Glutamatergic neuron (in vitro differentiated cells): Measurements from ENCODE around the gene TGFB2. TPM values are rescaled to one million over a fixed set of nuclear protein-coding genes. Genes with fewer than 3 reads are reported as not detected.

Source experiments
- DNase-seq: peaks from one replicate; pipeline ENCODE4 v3.0.0; 2022
- H3K27ac Mint-ChIP-seq: one replicate; pipeline ENCODE4 v1.8.0; 2020; ENCODE audit warnings: mild to moderate bottlenecking, mixed read lengths, inconsistent platforms; ENCODE audit not compliant: unreplicated experiment
- H3K27me3 Mint-ChIP-seq: one replicate; pipeline ENCODE4 v1.8.0; 2020; ENCODE audit warnings: mild to moderate bottlenecking, moderate library complexity, mixed read lengths, inconsistent platforms; ENCODE audit not compliant: unreplicated experiment
- H3K36me3 Mint-ChIP-seq: one replicate; pipeline ENCODE4 v1.8.0; 2020; ENCODE audit warnings: mild to moderate bottlenecking, mixed read lengths, inconsistent platforms; ENCODE audit not compliant: unreplicated experiment
- H3K4me1 Mint-ChIP-seq: one replicate; pipeline ENCODE4 v1.8.0; 2020; ENCODE audit warnings: mild to moderate bottlenecking, low read depth, mixed read lengths, inconsistent platforms; ENCODE audit not compliant: unreplicated experiment
- H3K4me3 Mint-ChIP-seq: one replicate; pipeline ENCODE4 v1.8.0; 2020; ENCODE audit warnings: mild to moderate bottlenecking, mixed read lengths, inconsistent platforms; ENCODE audit not compliant: unreplicated experiment
- H3K9me3 Mint-ChIP-seq: one replicate; pipeline ENCODE4 v1.8.0; 2020; ENCODE audit warnings: mild to moderate bottlenecking, moderate library complexity, mixed read lengths, inconsistent platforms; ENCODE audit not compliant: unreplicated experiment
- long read RNA-seq: library from polyadenylated mRNA; unstranded; transcript quantifications from one replicate; pipeline ENCODE4 v2.0.0, GENCODE V29; 2020; ENCODE audit not compliant: unreplicated experiment
- total RNA-seq: library from RNA; stranded (reverse); fragmentation: NEBNext Ultra II Directional; extraction: Animal tissue kit (Norgen Biotek cat#: 25700); gene quantifications from one replicate; pipeline ENCODE4 v1.2.1, GENCODE V29; 2021; ENCODE audit not compliant: unreplicated experiment
- TF ChIP-seq, protein P1 (sequence below): fragments of 200-600 bp; sonication (generic); IDR thresholded peaks from one replicate; pipeline ENCODE4 v1.5.0; 2021; ENCODE audit not compliant: partially characterized antibody, unreplicated experiment

Gene TGFB2
- 2.0 TPM for total RNA-seq
- long read RNA-seq = 0 reads

DNA sequence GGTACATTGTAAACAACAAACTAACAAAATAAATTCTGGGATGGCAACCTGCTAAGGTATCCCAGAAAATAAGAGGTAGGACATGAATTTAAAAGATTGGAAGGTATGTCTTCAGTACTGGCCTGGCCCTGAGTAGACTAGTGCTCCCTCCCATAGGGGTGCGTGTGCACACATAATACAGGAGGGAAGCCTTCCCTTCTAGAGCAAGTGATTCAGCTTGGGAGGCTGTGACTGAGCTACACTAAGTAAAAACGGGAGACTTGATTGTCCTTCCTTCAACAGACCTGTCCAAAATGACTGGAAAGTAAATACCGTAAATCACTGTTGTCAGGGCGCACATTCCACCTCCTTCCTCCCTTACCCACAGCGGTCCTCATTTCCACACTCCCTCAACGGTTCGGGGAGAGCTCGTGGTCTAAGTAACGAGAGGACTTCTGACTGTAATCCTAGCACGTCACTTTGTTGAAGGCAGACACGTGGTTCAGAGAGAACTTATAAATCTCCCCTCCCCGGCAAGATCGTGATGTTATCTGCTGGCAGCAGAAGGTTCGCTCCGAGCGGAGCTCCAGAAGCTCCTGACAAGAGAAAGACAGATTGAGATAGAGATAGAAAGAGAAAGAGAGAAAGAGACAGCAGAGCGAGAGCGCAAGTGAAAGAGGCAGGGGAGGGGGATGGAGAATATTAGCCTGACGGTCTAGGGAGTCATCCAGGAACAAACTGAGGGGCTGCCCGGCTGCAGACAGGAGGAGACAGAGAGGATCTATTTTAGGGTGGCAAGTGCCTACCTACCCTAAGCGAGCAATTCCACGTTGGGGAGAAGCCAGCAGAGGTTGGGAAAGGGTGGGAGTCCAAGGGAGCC, at the start of gene TGFB2:
Gene TGFB2, plus strand, starts transcription at position 523 of the 859 bp plus-strand sequence. CDS start 1,366 bp downstream, outside the sequence.
- Mint-ChIP-seq H3K4me1 (peaks cover 10% of the 10 kb centered on the region), H3K9me3 (peaks cover 7% of the 10 kb centered on the region), H3K4me3 (peak within 1 kb of the TSS; percentile 84), H3K27me3 (peaks cover 6% of the 10 kb centered on the region), H3K27ac (peak within 1 kb of the TSS; percentile 76), H3K36me3 (no peaks in the 10 kb centered on the region)
- TF ChIP-seq, protein P1, sequence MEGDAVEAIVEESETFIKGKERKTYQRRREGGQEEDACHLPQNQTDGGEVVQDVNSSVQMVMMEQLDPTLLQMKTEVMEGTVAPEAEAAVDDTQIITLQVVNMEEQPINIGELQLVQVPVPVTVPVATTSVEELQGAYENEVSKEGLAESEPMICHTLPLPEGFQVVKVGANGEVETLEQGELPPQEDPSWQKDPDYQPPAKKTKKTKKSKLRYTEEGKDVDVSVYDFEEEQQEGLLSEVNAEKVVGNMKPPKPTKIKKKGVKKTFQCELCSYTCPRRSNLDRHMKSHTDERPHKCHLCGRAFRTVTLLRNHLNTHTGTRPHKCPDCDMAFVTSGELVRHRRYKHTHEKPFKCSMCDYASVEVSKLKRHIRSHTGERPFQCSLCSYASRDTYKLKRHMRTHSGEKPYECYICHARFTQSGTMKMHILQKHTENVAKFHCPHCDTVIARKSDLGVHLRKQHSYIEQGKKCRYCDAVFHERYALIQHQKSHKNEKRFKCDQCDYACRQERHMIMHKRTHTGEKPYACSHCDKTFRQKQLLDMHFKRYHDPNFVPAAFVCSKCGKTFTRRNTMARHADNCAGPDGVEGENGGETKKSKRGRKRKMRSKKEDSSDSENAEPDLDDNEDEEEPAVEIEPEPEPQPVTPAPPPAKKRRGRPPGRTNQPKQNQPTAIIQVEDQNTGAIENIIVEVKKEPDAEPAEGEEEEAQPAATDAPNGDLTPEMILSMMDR = no peak
- no peak for DNase-seq

DNA sequence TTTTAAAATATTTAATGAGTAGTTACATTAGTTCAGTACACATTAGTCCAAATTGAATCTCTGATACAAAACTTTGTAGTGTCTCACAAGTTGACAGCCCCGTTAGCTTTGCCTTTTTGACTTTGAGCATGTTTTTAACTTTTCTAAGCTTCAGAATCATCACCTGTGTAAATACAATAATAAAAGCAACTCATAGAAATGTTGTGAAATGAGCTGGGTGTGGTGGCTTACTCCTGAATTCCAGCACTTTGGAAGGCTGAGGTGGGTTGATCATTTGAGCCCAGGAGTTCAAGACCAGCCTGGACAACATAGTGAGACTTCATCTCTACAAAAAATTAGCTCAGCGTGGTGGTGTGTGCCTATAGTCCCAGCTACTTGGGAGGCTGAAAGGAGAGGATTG, 49.0 kb upstream of the TGFB2 start:
- TF ChIP-seq, protein P1 = no peak
- no peak overlapping the region for H3K4me3 Mint-ChIP-seq
- H3K36me3 Mint-ChIP-seq = no peaks in the 10 kb centered on the region
- H3K4me1 Mint-ChIP-seq = peaks cover 17% of the 10 kb centered on the region
- no peak for DNase-seq
- no peaks in the 10 kb centered on the region for H3K27me3 Mint-ChIP-seq
- H3K9me3 Mint-ChIP-seq = no peaks in the 10 kb centered on the region
- H3K27ac Mint-ChIP-seq = no peak overlapping the region

DNA sequence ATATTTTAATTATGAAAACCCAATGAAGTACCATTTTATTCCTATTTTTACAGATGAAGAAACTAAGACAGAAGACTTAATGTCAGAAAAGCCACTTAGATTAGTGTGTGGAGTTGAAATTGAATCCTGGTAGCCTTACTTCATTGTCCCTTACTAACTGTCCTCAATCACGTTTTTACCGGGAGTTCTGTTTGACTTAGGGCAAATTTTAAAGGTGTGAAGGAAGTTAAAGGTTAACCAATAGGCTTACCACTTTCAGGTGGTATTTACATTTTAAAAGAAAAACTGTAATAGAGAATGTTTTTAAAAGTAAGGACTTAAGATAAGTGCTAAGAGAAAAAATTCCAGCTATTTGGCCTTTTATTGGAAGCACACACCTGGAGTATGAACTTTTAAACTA, 47.7 kb upstream of the TGFB2 start:
- TF ChIP-seq, protein P1 = no peak
- H3K27me3 Mint-ChIP-seq = no peaks in the 10 kb centered on the region
- no peak overlapping the region for H3K27ac Mint-ChIP-seq
- H3K36me3 Mint-ChIP-seq = no peaks in the 10 kb centered on the region
- H3K9me3 Mint-ChIP-seq = no peaks in the 10 kb centered on the region
- DNase-seq = no peak
- no peak overlapping the region for H3K4me3 Mint-ChIP-seq
- peaks cover 25% of the 10 kb centered on the region for H3K4me1 Mint-ChIP-seq

DNA sequence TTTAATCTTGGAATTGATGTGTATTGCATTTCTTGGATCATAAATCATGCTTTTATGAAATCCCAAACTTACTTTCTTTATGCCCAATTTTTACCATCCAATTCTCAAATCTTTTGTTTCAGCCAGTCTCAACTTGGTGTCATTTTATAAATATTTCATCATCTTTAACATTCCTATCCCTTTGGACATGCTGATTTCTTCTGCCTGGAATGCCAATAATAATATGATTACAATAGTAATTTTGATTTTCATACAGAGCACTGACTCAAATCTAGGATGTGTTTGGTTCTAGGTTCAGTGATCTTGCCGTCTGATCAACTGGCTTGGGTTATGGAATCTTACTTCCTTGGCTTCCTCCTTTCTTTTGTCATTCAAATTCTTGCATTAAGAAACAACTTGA, 47.3 kb upstream of the TGFB2 start:
- TF ChIP-seq, protein P1 = no peak
- Mint-ChIP-seq H3K36me3 (no peaks in the 10 kb centered on the region), H3K27ac (peak overlapping the region; percentile 83), H3K4me1 (peaks cover 25% of the 10 kb centered on the region), H3K4me3 (no peak overlapping the region), H3K9me3 (no peaks in the 10 kb centered on the region), H3K27me3 (no peaks in the 10 kb centered on the region)
- no peak for DNase-seq

DNA sequence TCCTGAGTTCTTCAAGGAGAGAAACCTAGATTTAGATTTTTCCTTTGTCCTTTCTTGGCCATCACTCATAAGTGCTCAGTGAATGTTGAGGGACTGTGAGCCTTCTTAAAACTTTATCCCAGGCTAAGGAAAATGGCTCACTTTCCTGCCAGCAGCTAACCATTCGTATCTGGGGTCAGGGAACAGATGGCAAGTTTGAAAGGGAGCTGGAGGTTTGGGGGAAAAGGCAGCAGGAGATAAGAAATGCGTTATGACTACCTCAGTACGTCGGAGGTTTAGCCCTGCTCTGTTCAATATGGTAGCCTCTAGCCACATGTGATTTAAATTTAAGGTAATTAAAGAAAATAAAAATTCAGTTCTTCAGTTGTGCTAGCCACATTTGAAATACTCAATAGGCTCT, 46.7 kb upstream of the TGFB2 start:
- H3K4me3 Mint-ChIP-seq = no peak overlapping the region
- H3K4me1 Mint-ChIP-seq = peaks cover 25% of the 10 kb centered on the region
- DNase-seq = no peak
- no peaks in the 10 kb centered on the region for H3K27me3 Mint-ChIP-seq
- H3K36me3 Mint-ChIP-seq = no peaks in the 10 kb centered on the region
- TF ChIP-seq, protein P1 = no peak
- no peaks in the 10 kb centered on the region for H3K9me3 Mint-ChIP-seq
- H3K27ac Mint-ChIP-seq = peak overlapping the region; percentile 83
